ENCODE data around the gene IRGQ. TPM values are rescaled to one million over a fixed set of nuclear protein-coding genes. Genes with fewer than 3 reads are reported as not detected.

Gene IRGQ
- polyA plus RNA-seq, 3 donors = 1.8 to 49.6 (median 2.9) TPM

GRCh38 chr19:43562226-43562697 is 33.7 kb downstream of the IRGQ start:
- H3K9ac ChIP-seq (ENCODE audit: insufficient read depth, low read length, poor library complexity, severe bottlenecking) = peak overlapping the region; percentile 72
- no peak for TF ChIP-seq CTCF (IDR thresholded peaks at IDR 0.05)
- DNase-seq = peak; percentile 75 to 89 (median 76)
- 0% methylated on average over 1 of the region's 6 CpGs for WGBS (ENCODE audit: insufficient coverage)
- Mint-ChIP-seq H3K27ac (peak overlapping the region; percentile 90 to 99 (median 96)), H3K36me3 (peaks cover 39 to 52% of the 10 kb centered on the region in 2 donors), H3K4me1 (peaks cover 43% of the 10 kb centered on the region), H3K9me3 (peaks cover 0 to 3% (median 0%) of the 10 kb centered on the region in 7 donors), H3K27me3 (ENCODE audit: low read depth in 3 of 3) (peaks cover 0 to 4% (median 0%) of the 10 kb centered on the region in 3 donors), H3K4me3 (peak overlapping the region; percentile 41 to 67)
- H4K20me1 ChIP-seq (ENCODE audit: insufficient read depth, low read length) = no peaks in the 10 kb centered on the region
- no peaks in the 10 kb centered on the region for H3K9me3 ChIP-seq (replicated peaks in 1 of 2; ENCODE audit: control insufficient read depth in 1 of 2, insufficient read depth in 1 of 2, low read length in 2 of 2)
- peaks cover 24 to 27% of the 10 kb centered on the region in 2 donors for H3K4me1 ChIP-seq (ENCODE audit: control insufficient read depth in 1 of 2, insufficient read depth in 2 of 2, low read length in 2 of 2)
- peaks cover 8 to 32% of the 10 kb centered on the region in 2 donors for H3K36me3 ChIP-seq (replicated peaks in 1 of 2; ENCODE audit: control insufficient read depth in 1 of 2, insufficient read depth in 2 of 2, low read length in 2 of 2)
- intact Hi-C loops (cut with micrococcal nuclease) = no loop called here
- no peaks in the 10 kb centered on the region for H3K27me3 ChIP-seq (ENCODE audit: control insufficient read depth in 2 of 2, insufficient read depth in 2 of 2, low read length in 2 of 2)
- H2AFZ ChIP-seq (ENCODE audit: insufficient read depth, low read depth, low read length, poor library complexity, severe bottlenecking) = peak overlapping the region; percentile 51
- H3K4me2 ChIP-seq (replicated peaks; ENCODE audit: extremely low read depth, low read length, poor library complexity, severe bottlenecking) = peak overlapping the region; percentile 30
- peak overlapping the region; percentile 94 to 98 for H3K27ac ChIP-seq (ENCODE audit: low read depth in 1 of 2, low read length in 2 of 2)
- H3K4me3 ChIP-seq (replicated peaks in 1 of 3; ENCODE audit: low read depth in 2 of 3, low read length in 3 of 3) = peak overlapping the region in 1 of 3 experiments; percentile 19
- peaks cover 21% of the 10 kb centered on the region for H3K79me2 ChIP-seq (ENCODE audit: insufficient read depth, low read length)

- H3K79me2 ChIP-seq (ENCODE audit: insufficient read depth, low read length) = peaks cover 21% of the 10 kb centered on the region
- 95% methylated on average over 9 of the region's 12 CpGs for WGBS (ENCODE audit: insufficient coverage)
- peaks cover 0 to 4% (median 0%) of the 10 kb centered on the region in 3 donors for H3K27me3 Mint-ChIP-seq (ENCODE audit: low read depth in 3 of 3)
- intact Hi-C loops (cut with micrococcal nuclease) = no loop called here
- TF ChIP-seq CTCF (IDR thresholded peaks at IDR 0.05) = no peak
- DNase-seq = no peak
- peaks cover 0 to 3% (median 0%) of the 10 kb centered on the region in 7 donors for H3K9me3 Mint-ChIP-seq
- peaks cover 9 to 40% of the 10 kb centered on the region in 2 donors for H3K36me3 ChIP-seq (replicated peaks in 1 of 2; ENCODE audit: control insufficient read depth in 1 of 2, insufficient read depth in 2 of 2, low read length in 2 of 2)
- H3K4me1 Mint-ChIP-seq = peaks cover 43% of the 10 kb centered on the region
- no peak overlapping the region for H2AFZ ChIP-seq (ENCODE audit: insufficient read depth, low read depth, low read length, poor library complexity, severe bottlenecking)
- H3K4me1 ChIP-seq (ENCODE audit: control insufficient read depth in 1 of 2, insufficient read depth in 2 of 2, low read length in 2 of 2) = peaks cover 24 to 27% of the 10 kb centered on the region in 2 donors
- H3K4me2 ChIP-seq (replicated peaks; ENCODE audit: extremely low read depth, low read length, poor library complexity, severe bottlenecking) = no peak overlapping the region
- H4K20me1 ChIP-seq (ENCODE audit: insufficient read depth, low read length) = no peaks in the 10 kb centered on the region
- H3K27ac Mint-ChIP-seq = peak overlapping the region; percentile 47 to 99 (median 95)
- H3K9me3 ChIP-seq (replicated peaks in 1 of 2; ENCODE audit: control insufficient read depth in 1 of 2, insufficient read depth in 1 of 2, low read length in 2 of 2) = no peaks in the 10 kb centered on the region
- no peaks in the 10 kb centered on the region for H3K27me3 ChIP-seq (ENCODE audit: control insufficient read depth in 2 of 2, insufficient read depth in 2 of 2, low read length in 2 of 2)
- peak overlapping the region; percentile 72 for H3K9ac ChIP-seq (ENCODE audit: insufficient read depth, low read length, poor library complexity, severe bottlenecking)
- no peak overlapping the region for H3K4me3 ChIP-seq (replicated peaks in 1 of 3; ENCODE audit: low read depth in 2 of 3, low read length in 3 of 3)
- H3K27ac ChIP-seq (ENCODE audit: low read depth in 1 of 2, low read length in 2 of 2) = peak overlapping the region; percentile 94 to 98
- H3K4me3 Mint-ChIP-seq = no peak overlapping the region
- H3K36me3 Mint-ChIP-seq = peaks cover 37 to 54% of the 10 kb centered on the region in 2 donors
Observed at GRCh38 chr19:43561139-43561970, 34.6 kb downstream of the IRGQ start.

Data from CD14-positive monocyte (primary cell).